ENCODE measurements around the gene PAK5.

Gene PAK5

DNA sequence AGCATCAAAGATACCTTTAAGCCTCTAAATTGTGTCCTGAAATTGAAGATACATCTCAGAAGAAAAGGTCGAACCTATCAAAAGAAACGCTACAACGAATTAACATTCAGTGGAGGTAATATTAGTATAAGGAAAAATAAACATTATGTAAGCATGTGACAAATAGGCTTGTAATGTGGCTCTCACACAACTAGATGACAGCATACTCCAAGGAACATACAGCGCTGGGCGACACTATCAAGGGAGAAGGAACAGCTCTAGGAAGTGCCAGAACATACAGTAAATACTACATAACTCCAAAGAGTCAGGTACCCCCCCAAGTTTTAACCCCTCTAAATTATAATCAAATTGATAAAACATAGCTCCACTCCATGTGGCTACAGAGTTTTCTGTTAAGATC is 220.9 kb downstream of the PAK5 start:
- peak in 23 of 58 donors; percentile 2 to 67 (median 27) for DNase-seq

DNA sequence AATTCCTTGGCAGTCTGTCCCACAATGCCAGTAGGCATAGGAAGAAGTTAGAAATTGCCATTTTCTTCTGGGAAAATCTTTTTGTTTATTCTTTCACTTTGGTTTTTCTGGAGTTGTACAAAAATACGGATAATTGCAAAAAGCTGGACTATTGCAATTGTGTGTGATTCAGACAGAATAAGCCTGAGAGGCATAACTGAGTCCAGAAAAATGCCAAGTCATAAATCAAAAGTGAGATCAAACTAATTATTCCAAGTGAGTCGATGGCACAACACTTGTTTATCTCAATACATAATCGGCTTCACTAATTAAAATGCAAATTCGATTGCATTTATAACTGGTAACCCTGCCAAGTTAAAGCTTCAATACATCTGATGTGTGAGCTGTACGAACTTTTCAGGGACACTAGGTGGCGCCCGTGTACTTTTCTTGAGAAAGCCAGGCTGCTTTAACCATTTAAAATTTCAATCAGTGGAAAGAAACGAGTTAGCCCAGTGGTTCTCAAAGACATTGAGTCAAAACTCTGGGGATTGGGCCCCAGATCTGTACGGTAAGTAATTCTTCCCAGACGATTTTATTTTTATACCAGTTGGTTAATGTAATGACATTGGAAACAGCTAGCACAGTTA is 221.9 kb downstream of the PAK5 start:
- DNase-seq = peak in 41 of 58 donors; percentile 4 to 77 (median 27)

DNA sequence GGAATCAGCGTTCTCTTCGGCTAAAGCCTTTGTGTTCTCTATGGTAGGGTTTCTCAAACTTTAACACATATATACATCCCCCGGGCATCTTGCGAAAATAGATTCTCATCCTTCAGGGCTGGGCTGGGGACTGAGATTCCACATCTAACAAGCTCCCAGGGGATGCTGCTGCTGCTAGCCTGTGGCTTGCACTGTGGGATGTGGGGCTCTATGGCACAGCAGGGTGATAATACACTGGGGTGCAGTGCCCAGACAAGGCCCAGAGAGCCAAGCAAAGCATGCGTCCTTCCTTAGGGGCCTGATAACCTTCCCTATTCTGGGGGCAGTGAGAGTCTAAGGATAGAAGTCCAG is 222.4 kb downstream of the PAK5 start:
- DNase-seq = no peak

DNA sequence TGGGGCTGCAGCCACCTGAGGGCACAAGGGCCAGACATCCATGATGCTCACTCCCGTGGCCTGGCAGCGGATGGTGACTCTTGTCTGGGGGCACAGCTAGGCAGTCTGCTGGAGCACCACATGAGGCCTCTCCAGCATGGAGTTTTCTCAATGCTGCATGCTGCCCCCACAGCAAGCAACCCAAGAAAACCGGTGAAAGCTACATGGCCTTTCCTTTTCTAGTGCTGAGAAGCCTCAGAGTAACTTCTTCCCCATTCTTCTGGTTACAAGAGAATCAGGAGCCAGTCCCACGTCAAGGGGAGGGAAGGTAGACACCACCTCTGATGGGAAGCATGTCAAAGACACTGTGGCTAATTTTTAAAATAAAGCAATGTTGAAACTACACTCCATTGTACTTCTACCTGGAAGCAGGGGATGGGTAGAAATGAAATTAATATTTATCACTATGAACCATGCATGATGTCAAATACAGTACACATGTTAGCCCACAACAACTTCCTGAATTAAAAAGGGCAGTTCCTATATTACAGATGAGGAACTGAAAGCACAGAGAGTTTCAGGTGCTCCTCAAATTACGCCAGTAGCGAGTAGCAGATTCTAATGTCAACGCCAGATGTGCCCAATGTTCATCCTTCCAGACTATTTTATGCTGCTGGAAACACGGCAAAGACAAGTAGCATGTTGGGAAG is 223.0 kb downstream of the PAK5 start:
- DNase-seq = no peak

DNA sequence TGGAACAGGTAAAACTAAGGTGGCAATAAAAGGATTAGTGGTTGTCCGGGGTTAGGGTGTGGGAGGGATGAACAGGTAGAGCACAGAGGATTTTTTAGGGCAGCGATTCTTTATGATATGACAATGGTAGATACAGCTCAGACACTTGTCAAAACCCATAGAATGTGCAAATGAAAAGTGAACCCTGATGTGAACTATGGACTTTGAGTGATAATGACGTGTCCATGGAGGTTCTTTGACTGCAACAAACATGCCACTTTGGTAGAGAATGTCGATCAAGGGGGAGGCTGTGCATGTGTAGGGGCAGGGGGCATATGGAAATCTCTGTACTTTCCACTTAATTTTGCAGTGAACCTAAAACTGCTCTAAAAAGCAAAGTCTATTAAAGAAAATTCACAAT is 223.8 kb downstream of the PAK5 start:
- no peak for DNase-seq

DNA sequence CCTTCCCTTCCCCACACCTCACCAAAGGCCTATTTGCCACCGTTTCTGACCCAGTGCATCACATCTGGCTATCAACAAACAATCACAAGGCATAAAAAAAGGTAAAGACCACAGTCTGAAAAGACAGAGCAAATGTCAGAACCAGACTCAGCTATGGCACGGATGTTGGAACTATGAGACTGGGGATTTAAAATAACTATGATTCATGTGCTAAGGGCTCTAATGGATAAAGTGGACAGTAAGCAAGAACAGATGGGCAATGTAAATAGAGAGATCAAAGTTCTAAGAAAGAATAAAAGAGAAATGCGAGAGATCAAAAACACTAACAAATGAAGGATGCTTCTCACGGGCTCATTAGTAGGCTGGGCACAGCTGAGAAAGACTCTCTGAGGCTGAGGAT is 225.0 kb downstream of the PAK5 start:
- no peak for DNase-seq

DNA sequence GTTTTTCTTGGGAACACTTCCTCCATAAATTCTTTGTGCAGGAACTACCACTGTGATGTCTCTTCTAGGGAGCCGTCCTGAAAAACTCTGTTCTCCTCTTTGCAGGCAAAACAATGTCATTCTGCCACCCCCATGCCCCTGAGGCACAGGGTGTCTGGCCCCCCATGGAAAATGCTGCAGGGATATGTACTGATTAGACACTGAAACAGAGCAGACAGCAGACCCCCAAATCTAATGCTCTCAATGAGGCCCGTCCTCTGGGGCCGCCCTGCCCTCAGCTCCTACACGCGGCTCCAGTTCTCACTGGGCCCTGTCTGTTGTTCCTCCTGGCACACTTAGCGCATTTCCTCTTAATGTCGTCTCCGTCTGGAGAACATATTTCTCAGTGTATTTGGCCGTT is 227.0 kb downstream of the PAK5 start:
- no peak for DNase-seq

DNA sequence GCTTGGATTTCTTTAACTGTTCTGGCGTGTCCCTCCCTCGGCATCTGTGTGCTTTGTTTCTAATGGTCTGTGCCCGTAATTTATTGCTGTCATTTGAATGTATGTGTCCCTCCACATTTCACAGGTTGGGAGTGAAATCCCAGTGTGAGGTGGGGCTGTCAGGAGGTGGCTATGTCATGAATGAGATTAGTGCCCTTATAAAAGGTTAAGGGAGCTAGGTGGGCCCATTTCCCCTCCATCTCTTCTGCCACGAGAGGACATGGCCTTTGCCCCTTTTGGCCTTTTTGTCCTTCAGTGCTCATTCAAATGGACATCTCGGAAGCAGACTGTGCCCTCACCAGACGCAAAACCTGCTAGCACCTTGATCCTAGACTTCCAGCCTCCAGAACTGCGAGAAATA is 228.2 kb downstream of the PAK5 start:
- no peak for DNase-seq

DNA sequence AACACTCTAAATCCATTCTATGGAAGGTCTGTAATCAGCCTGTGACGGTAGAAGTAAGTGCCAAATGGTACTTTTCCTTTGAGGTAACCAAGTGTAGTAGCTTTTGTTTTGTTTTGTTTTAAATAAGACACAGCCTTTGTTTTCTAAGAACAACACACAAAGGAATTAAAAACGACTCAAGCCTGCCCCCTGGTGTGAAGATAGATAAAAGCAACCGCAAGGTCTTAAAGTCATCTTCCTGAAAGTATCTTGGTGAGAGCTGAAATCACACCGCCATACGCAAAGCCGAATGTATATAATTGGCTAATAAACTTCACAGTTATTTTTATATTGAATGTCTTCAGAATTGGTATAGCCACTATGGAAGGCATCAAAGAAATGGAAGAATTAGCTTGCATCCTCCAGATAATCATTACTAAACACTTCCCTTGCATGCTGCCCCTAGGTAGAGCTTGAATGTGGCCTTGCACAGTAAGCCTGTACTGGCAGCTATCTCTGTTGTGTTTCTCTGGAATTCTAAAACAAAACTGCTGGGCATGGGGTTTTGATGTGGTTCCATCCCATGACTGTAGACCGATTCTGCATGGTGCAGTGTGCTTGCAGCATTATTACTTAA is 228.9 kb downstream of the PAK5 start:
- peak in 40 of 58 donors; percentile 6 to 78 (median 38) for DNase-seq

DNA sequence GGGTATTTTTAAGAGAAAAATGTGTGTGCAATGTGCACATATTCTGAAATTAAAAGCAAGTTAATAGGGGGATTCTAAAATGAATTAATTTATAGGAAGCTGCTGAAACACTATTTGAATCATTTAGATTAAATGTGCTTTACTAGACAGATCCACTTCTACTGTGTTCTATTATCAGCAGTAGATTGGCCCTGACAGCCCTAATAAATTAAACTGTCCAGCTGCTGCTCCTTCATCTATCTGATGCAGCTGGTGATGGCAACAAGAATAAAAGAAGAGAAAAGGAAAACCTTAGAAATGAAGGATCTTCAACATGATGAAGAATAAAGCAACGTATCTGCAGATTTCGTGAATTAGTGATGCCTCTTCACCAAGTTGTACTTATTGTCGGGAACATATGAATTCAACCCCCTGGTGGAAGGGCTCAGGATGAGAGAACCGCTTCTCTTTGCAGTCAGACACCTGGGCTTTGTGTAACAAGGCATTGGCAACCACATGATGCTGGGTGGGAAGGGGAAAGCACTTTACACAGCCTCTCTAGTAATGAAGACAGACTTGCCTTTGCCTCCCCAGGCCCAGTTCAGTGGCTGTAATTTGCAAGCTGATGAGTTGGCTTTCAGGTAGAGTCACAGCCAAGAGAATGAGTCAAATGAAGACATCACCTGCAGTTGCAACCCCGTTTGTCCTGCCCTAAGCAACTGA is 230.1 kb downstream of the PAK5 start:
- no peak for DNase-seq

DNA sequence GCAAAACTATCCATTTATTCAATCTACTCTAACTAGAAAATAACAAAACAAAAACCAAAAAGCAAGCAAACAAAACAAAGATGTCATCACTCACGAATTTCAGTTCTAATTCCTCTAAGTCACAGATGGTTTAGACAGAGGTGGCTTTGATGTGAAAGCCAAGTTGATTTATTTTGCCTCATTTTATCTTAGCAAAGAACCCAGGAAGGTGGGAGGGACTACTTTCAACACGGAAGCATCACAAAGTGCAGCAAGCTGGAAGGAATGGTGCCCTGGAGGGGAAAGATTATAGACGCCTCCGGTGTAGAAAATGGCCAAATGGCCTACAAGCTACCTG is 236.1 kb downstream of the PAK5 start:
- DNase-seq = no peak

DNA sequence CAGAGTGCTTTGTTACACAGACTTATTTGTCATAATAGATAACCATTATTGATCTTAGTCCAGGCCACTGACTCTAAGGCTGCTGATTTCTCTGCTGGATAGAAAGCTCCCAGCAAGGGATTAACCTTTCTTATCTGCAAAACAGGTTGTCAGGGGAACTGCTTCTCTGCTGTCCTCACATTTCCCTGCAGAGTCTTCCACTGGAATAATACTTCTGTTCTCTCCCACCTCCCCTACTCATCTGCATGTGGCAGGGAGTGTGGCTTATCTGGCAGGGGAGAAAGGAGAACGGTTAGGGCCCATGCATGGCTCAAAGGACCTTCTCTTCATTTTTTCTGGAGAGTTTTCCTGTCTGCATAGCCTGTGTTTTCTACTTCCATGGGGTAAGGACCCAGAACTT is 238.3 kb downstream of the PAK5 start:
- DNase-seq = no peak

DNA sequence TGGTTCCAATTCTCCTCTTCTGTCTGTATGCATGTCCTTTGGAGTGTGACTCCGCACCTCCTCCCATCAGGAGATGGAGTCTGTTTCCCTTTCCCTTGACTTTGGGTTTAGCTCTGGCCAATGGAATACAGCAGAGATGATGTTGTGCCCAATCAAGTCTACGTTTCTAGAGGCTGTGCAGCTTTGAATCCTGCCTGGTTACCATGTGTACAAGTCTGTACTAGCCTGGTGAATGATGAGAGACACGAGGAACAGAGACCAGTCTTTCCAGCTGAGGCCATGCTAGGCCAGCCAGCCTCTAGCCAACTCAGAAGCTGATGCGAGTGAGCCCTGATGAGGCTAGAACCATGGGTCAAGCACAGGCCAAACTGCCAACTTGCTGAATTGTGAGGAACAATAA is 241.3 kb downstream of the PAK5 start:
- no peak for DNase-seq

DNA sequence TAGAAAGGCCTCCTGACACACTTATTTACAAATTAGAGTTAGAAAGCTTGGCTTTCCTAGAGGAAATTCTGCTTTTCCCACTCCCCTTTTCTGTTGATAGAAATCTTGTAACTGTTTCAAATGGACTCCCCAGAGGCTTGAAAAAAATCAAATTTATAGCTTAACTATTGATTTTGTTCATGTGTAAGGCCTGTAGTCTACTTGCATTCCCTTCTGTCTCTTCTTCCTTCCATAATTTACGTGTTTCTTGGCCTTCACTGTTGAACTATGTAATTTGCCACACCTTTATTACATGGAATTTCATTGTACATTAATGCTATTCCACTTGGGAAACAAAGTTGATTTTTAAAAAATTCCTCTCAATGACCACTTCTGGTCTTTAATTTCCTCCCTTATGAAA is 243.1 kb downstream of the PAK5 start:
- no peak for DNase-seq

DNA sequence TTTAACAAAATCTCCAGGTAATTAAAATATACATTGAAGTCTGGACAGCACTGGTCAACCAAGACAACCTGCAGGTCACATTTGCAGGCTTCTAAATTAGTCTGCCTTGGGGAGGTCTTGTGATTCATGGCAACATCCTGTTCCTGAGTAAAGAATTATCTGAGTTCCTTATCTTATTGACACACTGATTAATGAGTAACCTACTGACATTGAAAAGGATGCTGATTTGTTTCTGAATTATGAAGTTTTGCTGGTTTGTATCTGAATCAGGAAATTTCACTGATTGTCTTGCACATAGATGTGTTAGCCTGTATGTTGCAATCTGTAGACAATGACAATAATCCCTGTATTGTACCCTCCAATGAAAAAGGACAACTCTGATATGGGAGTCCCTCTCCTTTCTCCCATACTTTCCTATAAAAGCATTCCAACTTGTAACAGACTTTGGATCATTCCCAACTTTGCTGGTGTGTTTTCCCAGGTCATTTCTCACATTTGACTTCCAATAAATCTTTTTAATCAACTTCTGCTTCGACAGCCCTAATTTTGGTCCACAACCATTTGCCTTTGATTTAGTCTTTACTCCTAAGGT is 244.5 kb downstream of the PAK5 start:
- DNase-seq = no peak

DNA sequence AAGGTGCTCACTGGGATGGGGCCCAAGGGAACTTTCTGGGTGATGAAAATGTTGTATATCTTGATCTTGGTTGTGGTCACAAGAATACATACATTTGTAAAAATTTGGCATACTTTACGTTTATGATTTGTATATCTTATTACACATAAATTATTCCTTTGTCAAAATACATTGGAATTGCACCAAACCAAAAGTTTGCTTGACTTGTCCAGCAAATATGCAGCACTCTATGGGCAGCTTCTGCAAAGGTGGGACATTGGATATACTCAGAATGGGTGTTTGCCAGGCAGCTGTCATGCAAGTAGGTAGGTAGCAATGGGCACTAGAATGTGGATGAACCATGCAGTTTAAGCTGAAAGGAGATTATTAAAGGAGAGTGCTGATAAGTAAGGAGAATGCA is 246.5 kb downstream of the PAK5 start:
- DNase-seq = no peak

DNA sequence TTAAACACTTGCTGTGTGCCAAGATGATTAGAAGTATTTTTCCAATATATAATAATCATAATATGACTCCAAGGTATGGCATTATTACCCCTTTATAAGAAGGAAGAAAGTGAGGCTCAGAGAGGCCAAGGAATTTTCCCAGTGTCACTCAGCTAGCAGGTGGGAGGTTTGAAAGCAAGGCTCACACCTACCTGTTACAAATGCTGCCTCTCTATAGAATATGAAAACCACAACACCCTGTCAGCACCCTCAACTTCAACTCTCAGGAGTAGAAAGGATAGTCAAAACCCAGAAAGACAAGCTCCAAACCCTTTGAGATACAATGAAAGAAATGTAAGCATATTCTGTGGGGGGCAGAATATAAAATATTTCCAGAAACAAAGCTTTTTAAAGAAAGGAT is 247.8 kb downstream of the PAK5 start:
- DNase-seq = no peak

DNA sequence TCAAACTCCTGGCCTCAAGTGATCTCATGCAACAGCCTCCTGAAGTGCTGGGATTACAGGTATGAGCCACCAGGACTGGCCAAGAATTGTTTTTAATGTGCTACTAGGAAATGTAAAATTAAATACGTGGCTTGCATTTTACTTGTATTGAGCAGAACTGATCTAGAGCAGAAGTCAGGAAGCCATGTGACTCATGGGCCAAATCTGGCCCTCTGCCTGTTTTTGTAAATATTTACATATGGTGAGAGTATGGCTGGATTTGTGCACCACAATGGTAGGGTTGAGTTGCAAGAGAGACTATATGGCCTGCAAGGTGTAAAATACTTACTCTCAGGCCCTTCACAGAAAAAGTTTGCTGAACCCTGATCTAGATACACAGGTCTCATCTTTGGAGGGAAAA is 248.7 kb downstream of the PAK5 start:
- DNase-seq = no peak

DNA sequence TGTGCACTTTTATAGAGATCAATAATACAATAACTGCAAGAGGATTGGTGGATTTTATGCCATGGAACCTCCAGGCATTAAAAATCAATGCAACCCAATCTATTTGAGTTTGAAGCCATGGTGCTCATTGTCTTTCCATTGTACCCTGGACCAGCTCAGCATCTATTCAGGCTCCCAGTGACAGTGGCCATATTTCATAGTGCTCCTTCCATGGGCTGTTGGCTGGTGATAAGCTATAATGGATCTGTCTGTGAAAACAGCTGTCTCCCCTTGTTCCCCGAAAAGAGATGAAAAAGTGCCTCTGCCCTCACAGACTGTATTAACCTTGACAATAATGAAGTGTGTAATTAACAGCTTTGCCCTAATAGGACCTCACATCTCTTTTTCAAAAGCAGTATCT is 250.2 kb downstream of the PAK5 start:
- DNase-seq = no peak

DNA sequence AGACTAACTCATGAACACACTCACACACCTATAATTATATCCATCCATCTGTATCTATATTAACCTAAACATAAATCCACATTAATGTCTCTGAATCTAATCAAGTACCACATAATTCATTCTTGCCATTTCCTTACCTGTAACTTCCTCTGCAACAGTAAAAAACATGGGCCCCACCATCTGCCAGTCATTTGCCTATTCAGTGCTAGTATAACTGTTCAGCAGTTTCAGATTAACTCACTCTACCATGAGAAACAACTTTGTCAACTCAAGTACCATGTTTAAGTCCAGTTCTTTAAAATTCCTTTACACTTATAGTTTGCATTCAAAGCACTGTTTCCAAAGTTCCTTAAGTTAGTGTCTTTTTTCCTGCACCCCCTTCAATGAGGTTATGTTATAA is 255.7 kb downstream of the PAK5 start:
- DNase-seq = no peak

DNA sequence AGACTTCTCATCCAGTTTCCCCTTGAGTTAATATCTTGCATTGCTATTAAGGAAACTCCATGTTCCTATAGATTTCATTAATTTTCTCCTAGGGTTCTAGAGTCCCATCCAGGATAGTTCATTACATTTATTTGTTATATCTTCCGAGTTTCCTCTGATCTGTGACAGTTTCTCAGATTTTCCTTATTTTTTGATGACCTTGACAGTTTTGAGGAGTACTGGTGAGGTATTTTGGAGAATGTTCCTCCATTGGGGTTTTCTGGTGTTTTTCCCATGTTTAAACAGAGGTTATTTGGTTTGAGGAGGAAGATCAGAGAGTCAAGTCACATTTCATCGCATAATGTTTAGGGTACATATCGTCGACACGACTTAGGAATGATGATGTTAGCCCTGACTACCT is 256.7 kb downstream of the PAK5 start:
- no peak for DNase-seq

DNA sequence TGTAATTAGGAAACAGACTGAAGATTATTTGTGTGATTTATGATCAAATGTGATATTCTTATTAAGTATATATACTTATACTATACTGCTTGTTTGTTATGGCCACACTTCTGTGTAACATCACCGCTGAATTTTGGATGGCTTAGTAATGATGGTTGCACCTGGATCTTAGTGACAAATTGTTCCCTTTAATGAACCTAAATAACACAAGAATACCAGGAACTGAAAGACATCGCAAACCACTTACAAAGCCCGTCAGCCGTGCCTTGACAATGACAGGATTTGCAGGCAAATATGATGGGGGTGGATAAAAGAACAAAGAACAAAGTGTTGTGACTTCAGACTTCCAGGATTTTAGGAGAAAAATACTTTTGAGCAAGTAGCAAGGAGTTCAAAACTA is 257.4 kb downstream of the PAK5 start:
- DNase-seq = no peak
